Loucy (cell line): Measurements from ENCODE around the gene HOTAIR.

Experiments
- H2AFZ ChIP-seq: fragments of 200-600 bp; sonication (generic); 2 replicates; pipeline ENCODE4 v1.6.0; 2016; ENCODE audit warnings: antibody characterized with exemption, mild to moderate bottlenecking, low read length, moderate library complexity
- H3F3A ChIP-seq: fragments of 200-600 bp; 2 replicates; pipeline ENCODE4 v1.6.0; 2016; ENCODE audit warnings: antibody characterized with exemption, low read depth, mild to moderate bottlenecking
- H3K27me3 ChIP-seq: fragments of 200-600 bp; sonication (generic); 2 replicates; pipeline ENCODE4 v1.6.1; 2014; ENCODE audit warnings: low read length, mild to moderate bottlenecking; ENCODE audit not compliant: insufficient read depth, poor library complexity, severe bottlenecking
- H3K36me3 ChIP-seq: fragments of 200-600 bp; sonication (generic); 2 replicates; pipeline ENCODE4 v1.6.1; 2016; ENCODE audit warnings: low read length; ENCODE audit not compliant: insufficient read depth
- H3K4me1 ChIP-seq: fragments of 200-600 bp; sonication (generic); 2 replicates; pipeline ENCODE4 v1.5.1; 2014; ENCODE audit warnings: low read length, mild to moderate bottlenecking; ENCODE audit not compliant: insufficient read depth, poor library complexity, severe bottlenecking
- H3K4me2 ChIP-seq: fragments of 200-600 bp; sonication (generic); 2 replicates; pipeline ENCODE4 v1.6.0; 2014; ENCODE audit warnings: antibody characterized with exemption, low read length, low read depth, mild to moderate bottlenecking; ENCODE audit not compliant: poor library complexity, severe bottlenecking
- H3K4me3 ChIP-seq: fragments of 200-600 bp; sonication (generic); 2 replicates; pipeline ENCODE4 v1.5.1; 2014; ENCODE audit warnings: low read length, mild to moderate bottlenecking, mixed read lengths; ENCODE audit not compliant: poor library complexity, severe bottlenecking
- H3K79me2 ChIP-seq: fragments of 200-600 bp; sonication (generic); 2 replicates; pipeline ENCODE4 v1.6.1; 2014; ENCODE audit warnings: low read length; ENCODE audit not compliant: insufficient read depth
- H3K9ac ChIP-seq: fragments of 200-600 bp; sonication (generic); 2 replicates; pipeline ENCODE4 v1.6.0; 2014; ENCODE audit warnings: mild to moderate bottlenecking, low read depth, low read length, moderate library complexity; ENCODE audit not compliant: poor library complexity, severe bottlenecking
- H3K9me2 ChIP-seq: fragments of 200-600 bp; sonication (generic); replicated peaks from 2 replicates; pipeline ENCODE4 v1.6.1; 2016; ENCODE audit warnings: low read depth, low read length, mixed read lengths
- H3K9me3 ChIP-seq: fragments of 200-600 bp; sonication (generic); 2 replicates; pipeline ENCODE4 v1.6.1; 2014; ENCODE audit warnings: mild to moderate bottlenecking, antibody characterized with exemption, low read length, low read depth; ENCODE audit not compliant: insufficient read depth
- H4K20me1 ChIP-seq: fragments of 200-600 bp; sonication (generic); 2 replicates; pipeline ENCODE4 v1.6.0; 2014; ENCODE audit warnings: antibody characterized with exemption, low read length, mild to moderate bottlenecking; ENCODE audit not compliant: insufficient read depth, poor library complexity, severe bottlenecking
- EZH2phosphoT487 ChIP-seq: fragments of 200-600 bp; IDR thresholded peaks from 2 replicates; pipeline ENCODE4 v1.6.1; 2018; ENCODE audit warnings: antibody characterized with exemption, mild to moderate bottlenecking, moderate library complexity, borderline replicate concordance
- TF ChIP-seq, protein P1 (sequence below): fragments of 200-600 bp; sonication (generic); conservative IDR thresholded peaks from 2 replicates; pipeline ENCODE4 v1.5.1; 2014; ENCODE audit warnings: mild to moderate bottlenecking, antibody characterized with exemption, low read length

HOTAIR gene

DNA sequence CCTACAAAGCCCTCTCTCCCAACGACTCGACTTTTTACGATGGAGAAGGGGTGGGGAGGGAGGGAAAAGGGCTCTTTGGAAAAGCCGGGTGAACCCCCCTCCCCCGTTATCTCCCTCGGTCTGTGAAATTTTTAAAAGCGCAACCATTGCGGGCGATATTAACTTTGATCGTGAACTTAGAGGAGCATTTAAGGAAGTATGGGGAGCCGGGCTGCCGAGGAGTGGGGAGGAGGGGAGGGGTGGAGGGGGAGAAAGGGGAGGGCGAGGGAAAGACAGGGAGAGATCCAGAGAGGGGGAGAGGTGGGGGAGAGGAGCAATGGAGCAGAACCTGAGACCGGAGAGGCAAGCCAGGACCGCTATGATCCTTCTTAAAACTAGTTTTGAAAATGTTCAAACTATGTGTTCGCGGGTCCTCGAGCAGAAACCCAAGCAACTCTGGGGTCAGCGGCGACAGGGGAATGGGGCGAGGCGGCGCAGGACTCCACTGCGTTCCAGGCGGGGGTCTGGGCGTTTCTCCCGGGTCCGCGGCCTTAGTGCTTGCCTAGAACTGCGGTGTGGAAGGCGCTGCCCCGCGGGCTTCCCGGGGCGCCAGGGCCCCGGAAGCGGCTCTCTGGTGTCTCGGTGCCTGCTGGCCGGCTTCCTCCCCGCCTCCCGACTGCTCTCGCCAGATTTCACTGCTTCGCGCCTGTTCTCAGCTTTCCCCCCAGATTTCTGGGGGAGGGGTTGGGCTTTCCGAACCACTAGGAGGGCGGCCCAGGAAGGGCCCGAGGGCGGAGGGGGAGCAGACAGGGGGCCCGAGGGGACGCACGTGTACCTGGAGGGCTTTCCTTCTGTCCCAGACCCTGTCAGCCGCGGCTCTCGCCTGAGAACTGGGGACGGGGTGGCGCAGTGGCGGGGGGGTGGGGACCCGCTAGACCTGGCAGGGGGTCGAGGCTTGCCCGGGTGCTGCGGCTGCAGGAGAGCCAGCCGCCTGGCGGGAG lies at the start of gene HOTAIR:
Gene HOTAIR (minus strand): TSS at position 871 of the 980 bp plus-strand sequence.
- H3K4me2 ChIP-seq = no peak within 1 kb of the TSS
- H3K79me2 ChIP-seq = no peaks in the 10 kb centered on the region
- no peaks in the 10 kb centered on the region for H3K36me3 ChIP-seq
- no peaks in the 10 kb centered on the region for H4K20me1 ChIP-seq
- no peaks in the 10 kb centered on the region for H3F3A ChIP-seq
- no peaks in the 10 kb centered on the region for H3K27me3 ChIP-seq
- H3K9me3 ChIP-seq = no peaks in the 10 kb centered on the region
- H3K9me2 ChIP-seq = no peaks in the 10 kb centered on the region
- no peak within 1 kb of the TSS for H2AFZ ChIP-seq
- no peak within 1 kb of the TSS for H3K9ac ChIP-seq
- no peak for TF ChIP-seq EZH2phosphoT487
- TF ChIP-seq, protein P1, sequence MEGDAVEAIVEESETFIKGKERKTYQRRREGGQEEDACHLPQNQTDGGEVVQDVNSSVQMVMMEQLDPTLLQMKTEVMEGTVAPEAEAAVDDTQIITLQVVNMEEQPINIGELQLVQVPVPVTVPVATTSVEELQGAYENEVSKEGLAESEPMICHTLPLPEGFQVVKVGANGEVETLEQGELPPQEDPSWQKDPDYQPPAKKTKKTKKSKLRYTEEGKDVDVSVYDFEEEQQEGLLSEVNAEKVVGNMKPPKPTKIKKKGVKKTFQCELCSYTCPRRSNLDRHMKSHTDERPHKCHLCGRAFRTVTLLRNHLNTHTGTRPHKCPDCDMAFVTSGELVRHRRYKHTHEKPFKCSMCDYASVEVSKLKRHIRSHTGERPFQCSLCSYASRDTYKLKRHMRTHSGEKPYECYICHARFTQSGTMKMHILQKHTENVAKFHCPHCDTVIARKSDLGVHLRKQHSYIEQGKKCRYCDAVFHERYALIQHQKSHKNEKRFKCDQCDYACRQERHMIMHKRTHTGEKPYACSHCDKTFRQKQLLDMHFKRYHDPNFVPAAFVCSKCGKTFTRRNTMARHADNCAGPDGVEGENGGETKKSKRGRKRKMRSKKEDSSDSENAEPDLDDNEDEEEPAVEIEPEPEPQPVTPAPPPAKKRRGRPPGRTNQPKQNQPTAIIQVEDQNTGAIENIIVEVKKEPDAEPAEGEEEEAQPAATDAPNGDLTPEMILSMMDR = no peak
- H3K4me3 ChIP-seq = no peak within 1 kb of the TSS
- H3K4me1 ChIP-seq = peaks cover 5% of the 10 kb centered on the region

DNA sequence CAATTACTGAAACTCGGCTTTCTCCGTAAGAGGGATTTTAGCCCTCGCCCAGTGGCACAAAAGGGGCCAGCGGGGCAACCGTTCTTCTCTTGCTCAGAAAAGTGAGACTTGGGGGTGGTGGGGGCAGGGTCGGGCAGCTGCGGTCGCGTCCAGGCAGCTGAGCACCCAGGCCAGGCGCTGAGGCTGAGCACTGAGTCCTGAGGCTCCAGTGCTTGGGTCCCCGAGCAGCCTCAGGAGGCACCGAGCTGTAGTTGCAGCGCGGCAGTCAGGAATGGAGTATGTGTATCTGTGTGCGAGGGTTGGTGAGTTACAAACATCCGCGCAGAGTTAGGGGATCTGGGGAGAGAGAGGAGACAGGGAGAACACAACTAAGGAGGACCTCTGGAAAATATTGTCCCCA lies 49.4 kb upstream of the HOTAIR start:
- TF ChIP-seq EZH2phosphoT487 = no peak
- TF ChIP-seq, protein P1 = no peak

DNA sequence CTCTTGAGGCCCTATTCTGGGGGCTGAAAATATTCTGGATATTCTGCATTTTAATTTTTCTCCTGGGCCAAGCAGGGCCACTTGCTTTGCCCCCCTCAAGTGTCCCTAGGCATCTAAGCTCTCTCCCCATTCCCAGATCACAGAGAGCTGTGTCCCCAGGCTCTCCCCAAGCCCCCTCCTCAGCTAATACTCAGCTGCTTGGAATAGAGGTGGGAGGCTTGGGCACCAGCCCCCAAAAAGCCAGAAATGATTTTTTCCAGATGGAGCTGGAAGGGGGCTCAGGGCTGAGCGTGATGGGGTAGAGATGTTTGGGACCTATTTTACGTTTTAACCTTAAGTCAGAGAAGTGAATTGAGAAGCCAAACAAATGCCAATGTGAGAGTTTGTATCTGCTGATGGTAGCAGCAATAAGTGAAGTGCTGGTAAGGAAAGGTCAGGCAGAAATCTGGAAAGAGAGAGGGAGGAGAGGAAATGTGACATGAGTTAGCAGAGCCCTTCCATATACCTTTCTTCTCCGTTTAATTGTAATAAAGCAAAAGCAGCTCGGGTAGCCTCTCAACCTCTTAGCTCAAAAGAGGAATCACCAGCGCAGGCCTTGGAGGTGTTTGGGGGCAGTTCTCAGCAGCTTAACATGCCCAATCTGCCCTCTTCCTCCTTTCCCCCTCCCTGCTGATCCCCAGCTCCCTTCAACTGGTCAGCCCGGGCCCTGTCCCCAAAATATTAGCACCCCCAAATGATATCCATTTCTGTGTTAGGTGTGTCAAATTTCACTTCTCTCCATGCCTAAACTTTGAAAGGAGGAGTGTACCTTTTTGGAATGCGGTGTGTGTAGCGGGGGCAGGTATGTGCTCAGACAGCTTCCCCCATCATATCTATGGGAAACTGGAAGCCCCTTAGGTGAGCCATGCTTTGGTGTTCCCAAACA lies 48.5 kb upstream of the HOTAIR start:
- H3K36me3 ChIP-seq = peaks cover under 1% of the 10 kb centered on the region; the same call in 1 of the 2 replicates
- H3K4me2 ChIP-seq = peak overlapping the region; percentile 85
- no peak overlapping the region for H2AFZ ChIP-seq
- H3K27me3 ChIP-seq = no peaks in the 10 kb centered on the region
- peak overlapping the region; percentile 95 for H3K4me3 ChIP-seq
- peak overlapping the region; percentile 99 for H3K9ac ChIP-seq
- peaks cover 84% of the 10 kb centered on the region for H4K20me1 ChIP-seq
- H3K79me2 ChIP-seq = peaks cover 99% of the 10 kb centered on the region
- no peak for TF ChIP-seq EZH2phosphoT487
- TF ChIP-seq, protein P1 = no peak
- H3K4me1 ChIP-seq = peaks cover 65% of the 10 kb centered on the region
- H3K9me2 ChIP-seq = no peaks in the 10 kb centered on the region
- H3K9me3 ChIP-seq = no peaks in the 10 kb centered on the region
- H3F3A ChIP-seq = 0 out of 2 replicates have a peak, but pooled peaks cover 2% of the 10 kb centered on the region

More for the DNA sequence above, 49.4 kb upstream of the HOTAIR start:
- Histone ChIP-seq H2AFZ (no peak overlapping the region), H3K79me2 (peaks cover 99% of the 10 kb centered on the region), H3K4me3 (no peak overlapping the region), H3K4me2 (peak overlapping the region; percentile 85), H3K9me2 (no peaks in the 10 kb centered on the region), H4K20me1 (peaks cover 88% of the 10 kb centered on the region), H3F3A (0 out of 2 replicates have a peak, but pooled peaks cover 2% of the 10 kb centered on the region), H3K9me3 (no peaks in the 10 kb centered on the region), H3K27me3 (no peaks in the 10 kb centered on the region), H3K9ac (no peak overlapping the region), H3K36me3 (peaks cover 8% of the 10 kb centered on the region; the same call in 1 of the 2 replicates), H3K4me1 (peaks cover 65% of the 10 kb centered on the region)
